Heart right ventricle (tissue), 16 donors: Measurements from ENCODE around the gene DIP2C. TPM values are rescaled to one million over a fixed set of nuclear protein-coding genes. Genes with fewer than 3 reads are reported as not detected.
A peak's percentile ranks its signal among the peaks of the same experiment; 100 is the strongest.

Experiments
- ATAC-seq, 8 donors: fragments of 200-7000 bp; cut with Tn5 transposase; one replicate each; pipeline ENCODE4 v1.9.1; 2020; ENCODE audit warnings: mild to moderate bottlenecking in 8 of 8, moderate library complexity in 8 of 8, moderate number of reproducible peaks in 1 of 8
- DNase-seq, 2 donors: peaks; one replicate each; pipeline ENCODE4 v3.0.0-alpha.2; 2020
- H3K27ac ChIP-seq, 10 donors: fragments of 200-600 bp; sonication (generic) in 2 of 10; one replicate each; pipeline versions ENCODE4 v1.5.0 to v1.8.0; 2020 to 2022; ENCODE audit warnings: mild to moderate bottlenecking in 3 of 10
- H3K27me3 ChIP-seq, 7 donors: fragments of 200-600 bp; one replicate each; pipeline ENCODE4 v1.8.0; 2021 to 2022; ENCODE audit warnings: mild to moderate bottlenecking in 2 of 7
- H3K36me3 ChIP-seq, 9 donors: fragments of 200-600 bp; sonication (generic) in 1 of 9; one replicate each; pipeline versions ENCODE4 v1.5.0 to v1.8.0; 2020 to 2022; ENCODE audit warnings: mild to moderate bottlenecking in 2 of 9
- H3K4me1 ChIP-seq, 9 donors: fragments of 200-600 bp; sonication (generic) in 1 of 9; one replicate each; pipeline versions ENCODE4 v1.5.0 to v1.8.0; 2020 to 2022; ENCODE audit warnings: mild to moderate bottlenecking in 4 of 9
- H3K4me3 ChIP-seq, 10 donors: fragments of 200-600 bp; sonication (generic) in 2 of 10; one replicate each; pipeline versions ENCODE4 v1.5.0 to v1.8.0; 2020 to 2022; ENCODE audit warnings: mild to moderate bottlenecking in 7 of 10, moderate library complexity in 2 of 10
- H3K9me3 ChIP-seq, 11 donors: fragments of 200-600 bp in 10 of 11; sonication (generic) in 2 of 11; one replicate each; pipeline versions ENCODE4 v1.5.0 to v1.8.0; 2013 to 2022; ENCODE audit warnings: mild to moderate bottlenecking in 2 of 11, control low read depth in 1 of 11, moderate library complexity in 1 of 11
- WGBS, 2 donors: extraction: QIAGEN DNeasy Blood & Tissue Kit; methylation state at CpG; one replicate each; pipeline ENCODE4 v1.1.7; 2013; ENCODE audit warnings: inconsistent platforms in 1 of 2; 5-methylcytosine and 5-hydroxymethylcytosine counted together
- intact Hi-C, 10 donors: fragments of 100-400 bp; cut with DNase I; formaldehyde crosslinking; loops; one replicate each; pipeline versions ENCODE4 v1.11.1 to v1.14.2; 2022
- polyA plus RNA-seq, 2 donors: library from polyadenylated mRNA; stranded (reverse); fragments of 200-250 nt; gene quantifications; one replicate each; pipeline ENCODE4 v1.2.3, GENCODE V29; 2013
- total RNA-seq, 10 donors: library from RNA; stranded (reverse); fragmentation: NEBNext Ultra II Directional in 3 of 10; extraction: Animal tissue kit (Norgen Biotek cat#: 25700) in 3 of 10; gene quantifications; one replicate each; pipeline versions ENCODE4 v1.2.1 to v1.2.4, GENCODE V29; 2021 to 2023
- TF ChIP-seq, protein P1 (sequence below), 9 donors: fragments of 200-600 bp; sonication (generic) in 2 of 9; IDR thresholded peaks; one replicate each; pipeline versions ENCODE4 v1.5.0 to v1.8.0; 2021 to 2022; ENCODE audit warnings: antibody characterized with exemption in 9 of 9, mild to moderate bottlenecking in 5 of 9, moderate library complexity in 1 of 9
- donor health status: Arrhythmogenic right ventricular cardiomyopathy.
- donor health status: ischemic (EF 13 %, LVEDD 7.1; RV severe dilation, severe dysfunction).
- donor health status: healthy with polysubstance abuse.
- donor health status: DM: no; HTN: yes; CAD: no.
- donor health status: DM: no; HTN: no; CAD: no.
- donor health status: ischemic (EF 25% LVEDD 6.9; RV normal size, moderate dysfunction).
- donor health status: ischemic (EF 25% LVEDD 5.7; RV mildly dilated, moderate dysfunction).
- donor health status: healthy.
- donor health status: DM: yes; HTN: yes; CAD: no.
- donor health status: Ischemic cardiomyopathy.
- donor health status: ischemic (EF 35%, LVEDD 5.7; RV mildly dilated, moderate dysfunction).
- donor health status: nonischemic (EF 11% LVEDD 7.7; RV severe dilation, severe dysfunction).
- donor health status: DM: yes; HTN: yes; CAD: no.
- donor health status: PGD.
- donor health status: ischemic (EF 29% LVEDD 5.4; RV normal size, mild dysfunction).
- donor health status: nonischemic (EF 23%, LVEDD 6.1; RV moderate dilation, normal function).

The DIP2C gene
- total and polyA plus RNA-seq, 12 donors: 7.1 to 48.2 (median 33.7) TPM

DNA sequence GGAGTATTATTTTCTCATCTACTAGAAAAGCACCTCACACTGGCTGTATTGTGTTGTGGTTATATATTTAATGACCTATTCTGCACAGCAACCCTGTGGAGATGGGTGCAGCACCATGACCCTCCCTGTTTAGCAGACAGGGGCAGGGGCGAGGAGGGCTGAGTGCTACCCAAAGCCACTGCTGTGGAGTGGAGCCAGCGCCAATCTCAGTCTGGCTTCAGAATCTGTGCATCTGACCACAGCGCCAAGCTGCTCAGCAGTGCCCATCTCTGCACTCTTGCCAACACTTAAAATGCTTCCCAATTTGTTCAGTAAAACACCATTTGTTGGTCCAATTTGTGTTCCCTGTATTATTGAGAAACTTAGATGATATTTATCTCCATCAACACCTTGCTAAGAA lies 315.1 kb downstream of the DIP2C start:
- DNase-seq (no peak), ATAC-seq (no peak)
- TF ChIP-seq, protein P1, sequence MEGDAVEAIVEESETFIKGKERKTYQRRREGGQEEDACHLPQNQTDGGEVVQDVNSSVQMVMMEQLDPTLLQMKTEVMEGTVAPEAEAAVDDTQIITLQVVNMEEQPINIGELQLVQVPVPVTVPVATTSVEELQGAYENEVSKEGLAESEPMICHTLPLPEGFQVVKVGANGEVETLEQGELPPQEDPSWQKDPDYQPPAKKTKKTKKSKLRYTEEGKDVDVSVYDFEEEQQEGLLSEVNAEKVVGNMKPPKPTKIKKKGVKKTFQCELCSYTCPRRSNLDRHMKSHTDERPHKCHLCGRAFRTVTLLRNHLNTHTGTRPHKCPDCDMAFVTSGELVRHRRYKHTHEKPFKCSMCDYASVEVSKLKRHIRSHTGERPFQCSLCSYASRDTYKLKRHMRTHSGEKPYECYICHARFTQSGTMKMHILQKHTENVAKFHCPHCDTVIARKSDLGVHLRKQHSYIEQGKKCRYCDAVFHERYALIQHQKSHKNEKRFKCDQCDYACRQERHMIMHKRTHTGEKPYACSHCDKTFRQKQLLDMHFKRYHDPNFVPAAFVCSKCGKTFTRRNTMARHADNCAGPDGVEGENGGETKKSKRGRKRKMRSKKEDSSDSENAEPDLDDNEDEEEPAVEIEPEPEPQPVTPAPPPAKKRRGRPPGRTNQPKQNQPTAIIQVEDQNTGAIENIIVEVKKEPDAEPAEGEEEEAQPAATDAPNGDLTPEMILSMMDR (IDR thresholded peaks at IDR 0.05): no peak
- peaks cover 0 to 29% (median 16%) of the 10 kb centered on the region in 9 donors for H3K4me1 ChIP-seq
- no peaks in the 10 kb centered on the region for H3K9me3 ChIP-seq
- H3K4me3 ChIP-seq: no peak overlapping the region
- intact Hi-C loops: no loop called here
- H3K27me3 ChIP-seq: no peaks in the 10 kb centered on the region
- no peak overlapping the region for H3K27ac ChIP-seq
- peaks cover 0 to 44% (median under 1%) of the 10 kb centered on the region in 9 donors for H3K36me3 ChIP-seq
- 71 to 82% methylated on average over 3 of the region's 3 CpGs for WGBS, 2 donors

DNA sequence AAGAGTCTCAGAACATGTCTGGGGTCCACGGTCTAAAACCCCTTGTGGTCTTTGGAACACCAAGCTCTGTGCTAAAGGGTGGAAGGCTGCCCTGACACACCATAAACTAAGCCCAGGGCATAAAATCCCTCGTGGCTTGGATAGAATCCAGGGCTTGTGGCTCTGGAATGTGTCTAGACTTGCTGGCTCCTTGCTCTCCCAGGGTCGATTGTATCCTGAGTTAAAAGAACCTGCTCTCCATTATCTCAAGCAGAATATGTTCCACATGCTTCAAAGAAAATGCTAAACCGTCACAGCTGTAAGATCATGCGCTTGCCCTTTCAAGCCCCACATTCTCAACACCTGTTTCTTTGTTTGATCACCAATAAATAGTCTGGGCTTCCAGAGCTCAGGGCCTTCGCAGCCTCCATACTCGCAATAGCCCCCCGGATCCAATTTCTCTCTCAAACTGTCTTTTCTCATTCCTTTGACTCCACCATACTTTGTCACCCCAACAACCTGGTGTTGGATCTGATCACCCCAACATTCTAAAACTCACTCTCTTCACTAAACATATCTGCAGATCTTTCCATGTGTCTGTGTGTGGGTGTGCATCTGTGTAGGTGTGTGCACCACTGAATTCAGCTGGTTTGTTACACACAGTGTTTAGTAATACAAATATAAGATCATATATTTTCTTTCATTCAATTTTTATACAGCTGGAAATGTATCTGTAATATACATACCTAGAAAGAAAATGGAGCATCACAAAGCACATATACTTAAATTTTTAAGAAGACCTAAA lies 315.8 kb downstream of the DIP2C start:
- Histone ChIP-seq H3K4me3 (no peak overlapping the region), H3K9me3 (no peaks in the 10 kb centered on the region), H3K27ac (peak overlapping the region in 1 of 10 donors; percentile 35), H3K27me3 (no peaks in the 10 kb centered on the region), H3K36me3 (peaks cover 0 to 47% (median 7%) of the 10 kb centered on the region in 9 donors), H3K4me1 (peaks cover 0 to 30% (median 16%) of the 10 kb centered on the region in 9 donors)
- DNase-seq: no peak
- WGBS, 2 donors: 44 to 57% methylated on average over 8 of the region's 8 CpGs
- TF ChIP-seq, protein P1 (IDR thresholded peaks at IDR 0.05): no peak
- intact Hi-C loops: no loop called here
- no peak for ATAC-seq

DNA sequence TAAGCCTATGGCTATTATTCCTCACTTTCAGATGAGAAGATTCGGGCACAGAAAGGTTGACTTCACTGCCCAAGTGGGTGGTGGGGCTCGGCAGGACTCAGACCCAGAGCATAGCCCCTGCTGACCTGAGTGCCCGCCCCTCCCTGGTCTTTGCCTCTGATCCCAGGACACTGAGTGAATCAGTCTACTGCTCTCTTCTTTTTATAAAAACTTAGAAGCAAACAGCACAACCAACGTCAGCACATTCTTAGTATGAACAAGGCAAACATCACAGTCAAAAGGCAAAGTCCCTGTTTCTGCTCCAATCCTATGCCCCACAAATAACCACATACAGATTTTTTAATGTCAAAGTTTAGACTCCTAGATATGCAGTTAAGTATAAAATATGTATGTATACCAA lies 316.5 kb downstream of the DIP2C start:
- H3K4me3 ChIP-seq: no peak overlapping the region
- H3K27ac ChIP-seq: peak overlapping the region in 1 of 10 donors; percentile 35
- 85 to 95% methylated on average over 4 of the region's 4 CpGs for WGBS, 2 donors
- no peaks in the 10 kb centered on the region for H3K27me3 ChIP-seq
- TF ChIP-seq, protein P1 (IDR thresholded peaks at IDR 0.05): no peak
- peak in 2 of 8 donors; percentile 10 to 27 for ATAC-seq
- H3K9me3 ChIP-seq: no peaks in the 10 kb centered on the region
- DNase-seq: no peak
- peaks cover 0 to 49% (median 13%) of the 10 kb centered on the region in 9 donors for H3K36me3 ChIP-seq
- intact Hi-C loops: no loop called here
- peaks cover 0 to 30% (median 16%) of the 10 kb centered on the region in 9 donors for H3K4me1 ChIP-seq

DNA sequence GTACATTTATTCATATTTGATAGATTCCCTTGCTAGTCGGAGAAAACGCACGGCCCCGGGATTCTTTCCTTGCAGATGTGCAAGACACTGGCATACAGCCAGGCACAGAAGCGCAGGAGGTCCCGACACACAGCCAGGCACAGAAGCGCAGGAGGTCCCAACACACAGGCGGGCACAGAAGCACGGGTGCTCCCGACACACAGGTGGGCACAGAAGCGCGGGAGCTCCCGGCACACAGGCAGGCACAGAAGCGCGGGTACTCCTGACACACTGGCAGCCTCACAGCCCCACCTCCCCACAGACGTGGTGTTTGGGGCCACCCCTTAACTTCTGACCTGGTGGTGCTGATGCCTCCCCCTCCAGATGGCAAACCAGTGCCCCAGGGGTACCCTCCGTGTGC lies 316.9 kb downstream of the DIP2C start:
- no peak overlapping the region for H3K4me3 ChIP-seq
- intact Hi-C loops: no loop called here
- H3K36me3 ChIP-seq: peaks cover 0 to 47% (median 13%) of the 10 kb centered on the region in 9 donors
- 83 to 85% methylated on average over 17 of the region's 17 CpGs for WGBS, 2 donors
- ATAC-seq: peak in 3 of 8 donors; percentile 5 to 25 (median 7)
- H3K27me3 ChIP-seq: no peaks in the 10 kb centered on the region
- DNase-seq: no peak
- H3K9me3 ChIP-seq: no peaks in the 10 kb centered on the region
- H3K27ac ChIP-seq: no peak overlapping the region
- peaks cover 0 to 30% (median 16%) of the 10 kb centered on the region in 9 donors for H3K4me1 ChIP-seq
- TF ChIP-seq, protein P1 (IDR thresholded peaks at IDR 0.05): no peak
